WTC11 (cell line): ENCODE data around the gene GRIK2. TPM values are rescaled to one million over a fixed set of nuclear protein-coding genes. Genes with fewer than 3 reads are reported as not detected.

Experiments used
- ATAC-seq: fragments of 200-7000 bp; cut with Tn5 transposase; 2 replicates; pipeline ENCODE4 v1.10.0; 2021; ENCODE audit warnings: mild to moderate bottlenecking, moderate library complexity
- CTCF ChIA-PET: fragments of 300-600 bp; sonication (Branson Sonifier 250); formaldehyde crosslinking; loops from one replicate; lab custom pipeline; 2021; ENCODE audit warnings: antibody characterized with exemption; lab: Charles Lee
- POLR2A ChIA-PET: fragments of 350-600 bp; sonication (Branson Sonifier 250); formaldehyde crosslinking; loops from one replicate; lab custom pipeline; 2021; ENCODE audit warnings: antibody characterized with exemption; lab: Charles Lee
- DNase-seq: peaks from one replicate; pipeline ENCODE4 v3.0.0; 2021; ENCODE audit warnings: low spot score
- H3K27ac Mint-ChIP-seq: 2 replicates; pipeline ENCODE4 v1.8.0; 2021; ENCODE audit warnings: mixed read lengths
- H3K27me3 Mint-ChIP-seq: 2 replicates; pipeline ENCODE4 v1.8.0; 2021; ENCODE audit warnings: low read depth, mild to moderate bottlenecking, moderate library complexity, mixed read lengths
- H3K36me3 Mint-ChIP-seq: 2 replicates; pipeline ENCODE4 v1.8.0; 2021; ENCODE audit warnings: mixed read lengths
- H3K4me1 Mint-ChIP-seq: 2 replicates; pipeline ENCODE4 v1.8.0; 2022; ENCODE audit warnings: mixed read lengths
- H3K4me3 Mint-ChIP-seq: 2 replicates; pipeline ENCODE4 v1.8.0; 2021; ENCODE audit warnings: mild to moderate bottlenecking, moderate library complexity, mixed read lengths
- H3K9me3 Mint-ChIP-seq: 2 replicates; pipeline ENCODE4 v1.8.0; 2021; ENCODE audit warnings: mixed read lengths
- ATF1 ChIP-seq: sonication (generic); formaldehyde crosslinking; IDR thresholded peaks from 2 replicates; pipeline ENCODE4 v1.8.1; 2023; ENCODE audit warnings: mild to moderate bottlenecking, moderate library complexity, missing genetic modification reagents
- CREM ChIP-seq: sonication (generic); formaldehyde crosslinking; IDR thresholded peaks from 2 replicates; pipeline ENCODE4 v1.8.1; 2022; ENCODE audit warnings: mild to moderate bottlenecking, missing genetic modification reagents, moderate library complexity
- FOXJ3 ChIP-seq: sonication (generic); formaldehyde crosslinking; IDR thresholded peaks from 2 replicates; pipeline ENCODE4 v1.9.0; 2021; ENCODE audit warnings: missing genetic modification reagents, mild to moderate bottlenecking, borderline replicate concordance
- FOXP1 ChIP-seq: sonication (generic); formaldehyde crosslinking; IDR thresholded peaks from 2 replicates; pipeline ENCODE4 v1.8.0; 2022; ENCODE audit warnings: missing genetic modification reagents, mild to moderate bottlenecking, moderate library complexity, borderline replicate concordance
- GTF2I ChIP-seq: fragments of 250-450 bp; sonication (Bioruptor Pico); conservative IDR thresholded peaks from 2 replicates; pipeline ENCODE4 v1.4.0; 2021; ENCODE audit warnings: mild to moderate bottlenecking
- IRF2 ChIP-seq: sonication (generic); formaldehyde crosslinking; IDR thresholded peaks from 2 replicates; pipeline ENCODE4 v1.8.0; 2022; ENCODE audit warnings: low read depth, missing genetic modification reagents, borderline replicate concordance
- NFE2L1 ChIP-seq: sonication (generic); formaldehyde crosslinking; IDR thresholded peaks from 2 replicates; pipeline ENCODE4 v1.8.1; 2023; ENCODE audit warnings: missing genetic modification reagents
- PRRX2 ChIP-seq: fragments of 250-450 bp; sonication (Bioruptor Pico); IDR thresholded peaks from 2 replicates; pipeline ENCODE4 v1.8.0; 2021; ENCODE audit warnings: mild to moderate bottlenecking
- SP1 ChIP-seq: sonication (generic); formaldehyde crosslinking; conservative IDR thresholded peaks from 2 replicates; pipeline ENCODE4 v1.8.1; 2022; ENCODE audit warnings: missing genetic modification reagents
- TEAD1 ChIP-seq: sonication (generic); formaldehyde crosslinking; IDR thresholded peaks from 2 replicates; pipeline ENCODE4 v1.8.0; 2022; ENCODE audit warnings: mild to moderate bottlenecking, missing genetic modification reagents
- ZBTB21 ChIP-seq: sonication (generic); formaldehyde crosslinking; IDR thresholded peaks from 2 replicates; pipeline ENCODE4 v1.8.1; 2023; ENCODE audit warnings: mild to moderate bottlenecking, missing genetic modification reagents, borderline replicate concordance
- ZNF219 ChIP-seq: sonication (generic); formaldehyde crosslinking; IDR thresholded peaks from 2 replicates; pipeline ENCODE4 v1.8.0; 2023; ENCODE audit warnings: missing genetic modification reagents, mild to moderate bottlenecking, borderline replicate concordance
- ZNF263 ChIP-seq: sonication (generic); formaldehyde crosslinking; IDR thresholded peaks from 2 replicates; pipeline ENCODE4 v1.8.1; 2022; ENCODE audit warnings: low read depth, mild to moderate bottlenecking, moderate library complexity, missing genetic modification reagents
- total RNA-seq: library from RNA; stranded (reverse); gene quantifications from 3 replicates; pipeline ENCODE4 v1.2.3, GENCODE V29; 2021
- TF ChIP-seq, protein P1 (sequence below): sonication (generic); formaldehyde crosslinking; IDR thresholded peaks from 2 replicates; pipeline ENCODE4 v1.8.0; 2022; ENCODE audit warnings: mild to moderate bottlenecking, missing genetic modification reagents
- TF ChIP-seq, protein P2 (sequence below): sonication (generic); formaldehyde crosslinking; IDR thresholded peaks from 2 replicates; pipeline ENCODE4 v1.8.0; 2022; ENCODE audit warnings: missing genetic modification reagents
- TF ChIP-seq, protein P3 (sequence below): fragments of 250-450 bp; sonication (Bioruptor Pico); IDR thresholded peaks from 2 replicates; pipeline ENCODE4 v1.9.0; 2021; ENCODE audit warnings: mild to moderate bottlenecking
- TF ChIP-seq, protein P4 (sequence below): fragments of 250-450 bp; sonication (Bioruptor Pico); IDR thresholded peaks from 2 replicates; pipeline ENCODE4 v1.9.0; 2021; ENCODE audit warnings: moderate library complexity, mild to moderate bottlenecking, inconsistent platforms, borderline replicate concordance
- TF ChIP-seq, protein P5 (sequence below): sonication (generic); formaldehyde crosslinking; IDR thresholded peaks from 2 replicates; pipeline ENCODE4 v1.8.1; 2022; ENCODE audit warnings: mild to moderate bottlenecking, moderate library complexity, missing genetic modification reagents
- TF ChIP-seq, protein P6 (sequence below): fragments of 250-450 bp; sonication (Bioruptor Pico); IDR thresholded peaks from 2 replicates; pipeline ENCODE4 v2.1.2; 2022; ENCODE audit warnings: mild to moderate bottlenecking, moderate library complexity
- TF ChIP-seq, protein P7 (sequence below): sonication (generic); formaldehyde crosslinking; IDR thresholded peaks from 2 replicates; pipeline ENCODE4 v1.8.0; 2022; ENCODE audit warnings: mild to moderate bottlenecking, missing genetic modification reagents
- TF ChIP-seq, protein P8 (sequence below): sonication (generic); formaldehyde crosslinking; IDR thresholded peaks from 2 replicates; pipeline ENCODE4 v1.8.1; 2022; ENCODE audit warnings: low read depth, missing genetic modification reagents, borderline replicate concordance

Gene GRIK2
- total RNA-seq, 1 experiment from 2014 or later = 2.7 TPM

DNA sequence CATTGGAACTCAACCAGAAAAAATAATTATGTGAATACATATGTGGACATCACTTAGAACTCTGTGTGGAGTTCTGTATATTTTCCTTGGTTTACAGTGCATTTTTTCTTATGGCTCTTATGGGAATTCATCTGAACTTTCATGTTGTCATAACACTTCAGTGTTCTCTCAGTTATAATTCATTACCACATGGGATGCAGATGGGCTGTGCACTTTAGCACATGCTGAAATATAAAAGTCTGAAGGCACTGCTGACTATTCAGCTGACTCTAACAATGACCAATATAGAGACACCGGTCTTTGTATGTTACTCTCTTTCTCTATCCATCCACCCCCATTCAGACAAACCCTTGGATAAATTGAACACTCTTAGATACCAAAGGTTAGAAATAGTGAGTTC lies 29.3 kb downstream of the GRIK2 start:
- H3K36me3 Mint-ChIP-seq = peaks cover 5% of the 10 kb centered on the region; the same call in 1 of the 2 replicates
- no peaks in the 10 kb centered on the region for H3K27me3 Mint-ChIP-seq
- peaks cover 10% of the 10 kb centered on the region for H3K4me1 Mint-ChIP-seq
- peaks cover 13% of the 10 kb centered on the region; the same call in 1 of the 2 replicates for H3K9me3 Mint-ChIP-seq
- TF ChIP-seq, protein P1, sequence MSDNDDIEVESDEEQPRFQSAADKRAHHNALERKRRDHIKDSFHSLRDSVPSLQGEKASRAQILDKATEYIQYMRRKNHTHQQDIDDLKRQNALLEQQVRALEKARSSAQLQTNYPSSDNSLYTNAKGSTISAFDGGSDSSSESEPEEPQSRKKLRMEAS (CRISPR knock-in tag) = no peak
- TF ChIP-seq FOXP1 = no peak
- no peak for TF ChIP-seq NFE2L1 (CRISPR knock-in tag)
- no peak for TF ChIP-seq ZNF219
- no peak for TF ChIP-seq SP1 (CRISPR knock-in tag)
- TF ChIP-seq FOXJ3 (CRISPR knock-in tag) = no peak
- TF ChIP-seq, protein P2, sequence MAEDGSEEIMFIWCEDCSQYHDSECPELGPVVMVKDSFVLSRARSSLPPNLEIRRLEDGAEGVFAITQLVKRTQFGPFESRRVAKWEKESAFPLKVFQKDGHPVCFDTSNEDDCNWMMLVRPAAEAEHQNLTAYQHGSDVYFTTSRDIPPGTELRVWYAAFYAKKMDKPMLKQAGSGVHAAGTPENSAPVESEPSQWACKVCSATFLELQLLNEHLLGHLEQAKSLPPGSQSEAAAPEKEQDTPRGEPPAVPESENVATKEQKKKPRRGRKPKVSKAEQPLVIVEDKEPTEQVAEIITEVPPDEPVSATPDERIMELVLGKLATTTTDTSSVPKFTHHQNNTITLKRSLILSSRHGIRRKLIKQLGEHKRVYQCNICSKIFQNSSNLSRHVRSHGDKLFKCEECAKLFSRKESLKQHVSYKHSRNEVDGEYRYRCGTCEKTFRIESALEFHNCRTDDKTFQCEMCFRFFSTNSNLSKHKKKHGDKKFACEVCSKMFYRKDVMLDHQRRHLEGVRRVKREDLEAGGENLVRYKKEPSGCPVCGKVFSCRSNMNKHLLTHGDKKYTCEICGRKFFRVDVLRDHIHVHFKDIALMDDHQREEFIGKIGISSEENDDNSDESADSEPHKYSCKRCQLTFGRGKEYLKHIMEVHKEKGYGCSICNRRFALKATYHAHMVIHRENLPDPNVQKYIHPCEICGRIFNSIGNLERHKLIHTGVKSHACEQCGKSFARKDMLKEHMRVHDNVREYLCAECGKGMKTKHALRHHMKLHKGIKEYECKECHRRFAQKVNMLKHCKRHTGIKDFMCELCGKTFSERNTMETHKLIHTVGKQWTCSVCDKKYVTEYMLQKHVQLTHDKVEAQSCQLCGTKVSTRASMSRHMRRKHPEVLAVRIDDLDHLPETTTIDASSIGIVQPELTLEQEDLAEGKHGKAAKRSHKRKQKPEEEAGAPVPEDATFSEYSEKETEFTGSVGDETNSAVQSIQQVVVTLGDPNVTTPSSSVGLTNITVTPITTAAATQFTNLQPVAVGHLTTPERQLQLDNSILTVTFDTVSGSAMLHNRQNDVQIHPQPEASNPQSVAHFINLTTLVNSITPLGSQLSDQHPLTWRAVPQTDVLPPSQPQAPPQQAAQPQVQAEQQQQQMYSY (CRISPR knock-in tag) = no peak
- no peak for TF ChIP-seq GTF2I
- TF ChIP-seq CREM (CRISPR knock-in tag) = no peak
- no peak for TF ChIP-seq TEAD1 (CRISPR knock-in tag)
- TF ChIP-seq, protein P3, sequence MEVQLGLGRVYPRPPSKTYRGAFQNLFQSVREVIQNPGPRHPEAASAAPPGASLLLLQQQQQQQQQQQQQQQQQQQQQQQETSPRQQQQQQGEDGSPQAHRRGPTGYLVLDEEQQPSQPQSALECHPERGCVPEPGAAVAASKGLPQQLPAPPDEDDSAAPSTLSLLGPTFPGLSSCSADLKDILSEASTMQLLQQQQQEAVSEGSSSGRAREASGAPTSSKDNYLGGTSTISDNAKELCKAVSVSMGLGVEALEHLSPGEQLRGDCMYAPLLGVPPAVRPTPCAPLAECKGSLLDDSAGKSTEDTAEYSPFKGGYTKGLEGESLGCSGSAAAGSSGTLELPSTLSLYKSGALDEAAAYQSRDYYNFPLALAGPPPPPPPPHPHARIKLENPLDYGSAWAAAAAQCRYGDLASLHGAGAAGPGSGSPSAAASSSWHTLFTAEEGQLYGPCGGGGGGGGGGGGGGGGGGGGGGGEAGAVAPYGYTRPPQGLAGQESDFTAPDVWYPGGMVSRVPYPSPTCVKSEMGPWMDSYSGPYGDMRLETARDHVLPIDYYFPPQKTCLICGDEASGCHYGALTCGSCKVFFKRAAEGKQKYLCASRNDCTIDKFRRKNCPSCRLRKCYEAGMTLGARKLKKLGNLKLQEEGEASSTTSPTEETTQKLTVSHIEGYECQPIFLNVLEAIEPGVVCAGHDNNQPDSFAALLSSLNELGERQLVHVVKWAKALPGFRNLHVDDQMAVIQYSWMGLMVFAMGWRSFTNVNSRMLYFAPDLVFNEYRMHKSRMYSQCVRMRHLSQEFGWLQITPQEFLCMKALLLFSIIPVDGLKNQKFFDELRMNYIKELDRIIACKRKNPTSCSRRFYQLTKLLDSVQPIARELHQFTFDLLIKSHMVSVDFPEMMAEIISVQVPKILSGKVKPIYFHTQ = no peak
- TF ChIP-seq, protein P4, sequence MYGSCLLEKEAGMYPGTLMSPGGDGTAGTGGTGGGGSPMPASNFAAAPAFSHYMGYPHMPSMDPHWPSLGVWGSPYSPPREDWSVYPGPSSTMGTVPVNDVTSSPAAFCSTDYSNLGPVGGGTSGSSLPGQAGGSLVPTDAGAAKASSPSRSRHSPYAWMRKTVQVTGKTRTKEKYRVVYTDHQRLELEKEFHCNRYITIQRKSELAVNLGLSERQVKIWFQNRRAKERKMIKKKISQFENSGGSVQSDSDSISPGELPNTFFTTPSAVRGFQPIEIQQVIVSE (CRISPR knock-in tag) = no peak
- TF ChIP-seq ZBTB21 (CRISPR knock-in tag) = no peak
- no peak for TF ChIP-seq ATF1 (CRISPR knock-in tag)
- TF ChIP-seq ZNF263 = no peak
- TF ChIP-seq, protein P5, sequence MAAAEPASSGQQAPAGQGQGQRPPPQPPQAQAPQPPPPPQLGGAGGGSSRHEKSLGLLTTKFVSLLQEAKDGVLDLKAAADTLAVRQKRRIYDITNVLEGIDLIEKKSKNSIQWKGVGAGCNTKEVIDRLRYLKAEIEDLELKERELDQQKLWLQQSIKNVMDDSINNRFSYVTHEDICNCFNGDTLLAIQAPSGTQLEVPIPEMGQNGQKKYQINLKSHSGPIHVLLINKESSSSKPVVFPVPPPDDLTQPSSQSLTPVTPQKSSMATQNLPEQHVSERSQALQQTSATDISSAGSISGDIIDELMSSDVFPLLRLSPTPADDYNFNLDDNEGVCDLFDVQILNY = no peak
- no peak for TF ChIP-seq PRRX2 (CRISPR knock-in tag)
- no peak for TF ChIP-seq IRF2 (CRISPR knock-in tag)
- ATAC-seq (no peak), DNase-seq (no peak)
- CTCF ChIA-PET = no interaction called here
- H3K27ac Mint-ChIP-seq = no peak overlapping the region
- POLR2A ChIA-PET = no interaction called here
- H3K4me3 Mint-ChIP-seq = no peak overlapping the region

DNA sequence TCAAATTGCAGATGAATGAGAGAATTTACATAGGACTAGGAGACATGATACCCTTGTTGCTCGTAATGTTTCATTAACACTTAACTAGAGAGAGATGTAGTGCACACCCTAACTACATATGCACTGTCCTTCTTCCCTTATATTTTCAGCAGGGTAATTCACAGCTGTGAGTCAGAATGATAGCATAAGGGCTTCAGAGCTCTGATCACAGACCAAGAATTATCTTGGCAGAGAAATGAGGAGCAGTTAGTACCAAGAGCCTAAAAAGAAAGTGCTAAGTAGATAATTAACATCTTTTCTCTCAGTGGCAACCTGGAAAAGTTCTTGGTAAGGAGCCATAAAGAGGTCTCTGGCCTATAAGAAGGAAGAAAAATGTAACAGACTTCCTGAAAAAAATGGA lies 35.8 kb downstream of the GRIK2 start:
- no peak for ATAC-seq
- Mint-ChIP-seq H3K27ac (peak overlapping the region; percentile 54), H3K36me3 (peaks cover 5% of the 10 kb centered on the region; the same call in 1 of the 2 replicates), H3K27me3 (no peaks in the 10 kb centered on the region), H3K4me3 (no peak overlapping the region), H3K9me3 (0 out of 2 replicates have a peak, but pooled peaks cover 5% of the 10 kb centered on the region), H3K4me1 (peaks cover 20% of the 10 kb centered on the region)
- CTCF ChIA-PET = no interaction called here
- POLR2A ChIA-PET = no interaction called here
- no peak for DNase-seq
- TF ChIP-seq, protein P6, sequence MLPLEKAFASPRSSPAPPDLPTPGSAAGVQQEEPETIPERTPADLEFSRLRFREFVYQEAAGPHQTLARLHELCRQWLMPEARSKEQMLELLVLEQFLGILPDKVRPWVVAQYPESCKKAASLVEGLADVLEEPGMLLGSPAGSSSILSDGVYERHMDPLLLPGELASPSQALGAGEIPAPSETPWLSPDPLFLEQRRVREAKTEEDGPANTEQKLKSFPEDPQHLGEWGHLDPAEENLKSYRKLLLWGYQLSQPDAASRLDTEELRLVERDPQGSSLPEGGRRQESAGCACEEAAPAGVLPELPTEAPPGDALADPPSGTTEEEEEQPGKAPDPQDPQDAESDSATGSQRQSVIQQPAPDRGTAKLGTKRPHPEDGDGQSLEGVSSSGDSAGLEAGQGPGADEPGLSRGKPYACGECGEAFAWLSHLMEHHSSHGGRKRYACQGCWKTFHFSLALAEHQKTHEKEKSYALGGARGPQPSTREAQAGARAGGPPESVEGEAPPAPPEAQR (CRISPR knock-in tag) = no peak
- TF ChIP-seq, protein P7, sequence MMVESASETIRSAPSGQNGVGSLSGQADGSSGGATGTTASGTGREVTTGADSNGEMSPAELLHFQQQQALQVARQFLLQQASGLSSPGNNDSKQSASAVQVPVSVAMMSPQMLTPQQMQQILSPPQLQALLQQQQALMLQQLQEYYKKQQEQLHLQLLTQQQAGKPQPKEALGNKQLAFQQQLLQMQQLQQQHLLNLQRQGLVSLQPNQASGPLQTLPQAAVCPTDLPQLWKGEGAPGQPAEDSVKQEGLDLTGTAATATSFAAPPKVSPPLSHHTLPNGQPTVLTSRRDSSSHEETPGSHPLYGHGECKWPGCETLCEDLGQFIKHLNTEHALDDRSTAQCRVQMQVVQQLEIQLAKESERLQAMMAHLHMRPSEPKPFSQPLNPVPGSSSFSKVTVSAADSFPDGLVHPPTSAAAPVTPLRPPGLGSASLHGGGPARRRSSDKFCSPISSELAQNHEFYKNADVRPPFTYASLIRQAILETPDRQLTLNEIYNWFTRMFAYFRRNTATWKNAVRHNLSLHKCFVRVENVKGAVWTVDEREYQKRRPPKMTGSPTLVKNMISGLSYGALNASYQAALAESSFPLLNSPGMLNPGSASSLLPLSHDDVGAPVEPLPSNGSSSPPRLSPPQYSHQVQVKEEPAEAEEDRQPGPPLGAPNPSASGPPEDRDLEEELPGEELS (CRISPR knock-in tag) = no peak
- TF ChIP-seq, protein P8, sequence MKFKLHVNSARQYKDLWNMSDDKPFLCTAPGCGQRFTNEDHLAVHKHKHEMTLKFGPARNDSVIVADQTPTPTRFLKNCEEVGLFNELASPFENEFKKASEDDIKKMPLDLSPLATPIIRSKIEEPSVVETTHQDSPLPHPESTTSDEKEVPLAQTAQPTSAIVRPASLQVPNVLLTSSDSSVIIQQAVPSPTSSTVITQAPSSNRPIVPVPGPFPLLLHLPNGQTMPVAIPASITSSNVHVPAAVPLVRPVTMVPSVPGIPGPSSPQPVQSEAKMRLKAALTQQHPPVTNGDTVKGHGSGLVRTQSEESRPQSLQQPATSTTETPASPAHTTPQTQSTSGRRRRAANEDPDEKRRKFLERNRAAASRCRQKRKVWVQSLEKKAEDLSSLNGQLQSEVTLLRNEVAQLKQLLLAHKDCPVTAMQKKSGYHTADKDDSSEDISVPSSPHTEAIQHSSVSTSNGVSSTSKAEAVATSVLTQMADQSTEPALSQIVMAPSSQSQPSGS = no peak
